GM18505 (cell line): ENCODE results near the gene LFNG.

Experiments used
- ATAC-seq: cut with Tn5 transposase; IDR thresholded peaks from one replicate; pipeline ENCODE4 v1.9.1; 2021; ENCODE audit not compliant: unreplicated experiment
- POLR2A ChIP-seq: IDR thresholded peaks from 4 replicates; pipeline ENCODE4 v1.6.1; 2011; ENCODE audit warnings: borderline replicate concordance; ENCODE audit not compliant: insufficient read depth, insufficient read length; ENCODE audit errors: extremely low read depth

LFNG gene

GRCh38 chr7:2572101-2572842, 52.7 kb downstream of the LFNG start:
- no peak for ATAC-seq
- TF ChIP-seq POLR2A = no peak

DNA sequence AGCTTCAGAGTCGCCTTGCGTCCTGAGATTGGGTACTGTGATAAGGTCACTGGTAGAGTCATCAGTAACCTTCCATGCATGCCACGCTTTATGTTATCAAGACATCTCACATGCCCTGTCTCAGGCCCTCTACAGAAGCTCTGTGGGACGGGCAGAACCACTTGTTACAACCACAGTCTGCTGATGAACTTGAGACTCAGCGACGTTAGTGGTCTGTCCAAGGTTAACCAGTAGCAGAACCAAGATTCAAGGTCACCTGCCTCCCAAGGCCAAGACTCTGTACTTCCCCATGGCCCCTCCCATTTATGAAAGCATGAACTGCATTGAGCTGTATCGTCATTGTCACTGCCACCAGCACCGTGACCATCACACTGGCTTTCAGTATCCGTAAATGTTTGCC, 54.2 kb downstream of the LFNG start:
- ATAC-seq = no peak
- TF ChIP-seq POLR2A = no peak

- ATAC-seq = no peak
- no peak for TF ChIP-seq POLR2A
Observed at GRCh38 chr7:2575046-2575732, 55.6 kb downstream of the LFNG start.

GRCh38 chr7:2575733-2576340, 56.3 kb downstream of the LFNG start:
- TF ChIP-seq POLR2A = no peak
- ATAC-seq = no peak

- ATAC-seq = no peak
- TF ChIP-seq POLR2A = no peak
Observed at GRCh38 chr7:2576742-2577491, 57.3 kb downstream of the LFNG start.
